Pulmonary artery endothelial cell (primary cell): ENCODE measurements around the gene UFC1. TPM values are rescaled to one million over a fixed set of nuclear protein-coding genes. Genes with fewer than 3 reads are reported as not detected.

Source experiments
- DNase-seq: peaks from one replicate; pipeline ENCODE4 v3.0.0-alpha.2; 2011; ENCODE audit warnings: low read depth, low spot score
- total RNA-seq: library from RNA; depleted of rRNA; stranded (reverse); fragments of >200 nt; gene quantifications from 2 replicates; pipeline ENCODE4 v1.2.3, GENCODE V29; 2014

Gene UFC1
- total RNA-seq, 1 donor from 2014 or later, result 124 TPM

GRCh38 chr1:161168906-161169305 lies 15.1 kb downstream of the UFC1 start:
- no peak for DNase-seq

- DNase-seq, result no peak
Measured at GRCh38 chr1:161171191-161171590, 17.4 kb downstream of the UFC1 start.

GRCh38 chr1:161171696-161172095 lies 17.9 kb downstream of the UFC1 start:
- DNase-seq, result no peak

- no peak for DNase-seq
Measured at GRCh38 chr1:161172349-161172748, 18.6 kb downstream of the UFC1 start.

- DNase-seq, result no peak
Measured at GRCh38 chr1:161172776-161173376, 19.1 kb downstream of the UFC1 start.

- no peak for DNase-seq
Measured at GRCh38 chr1:161173711-161174110, 19.9 kb downstream of the UFC1 start.

GRCh38 chr1:161174911-161175310 lies 21.1 kb downstream of the UFC1 start:
- no peak for DNase-seq

- no peak for DNase-seq
Measured at GRCh38 chr1:161175771-161176453, 22.1 kb downstream of the UFC1 start.

GRCh38 chr1:161176468-161177111 lies 22.8 kb downstream of the UFC1 start:
- no peak for DNase-seq

- no peak for DNase-seq
Measured at GRCh38 chr1:161177112-161177935, 23.5 kb downstream of the UFC1 start, which contains the start of gene B4GALT3. TSS of gene B4GALT3 (minus strand) at chr1:161177507. CDS start at chr1:161176060, 1,447 bp downstream.

GRCh38 chr1:161177936-161178244 lies 24.1 kb downstream of the UFC1 start:
- DNase-seq, result no peak

GRCh38 chr1:161179698-161180097 lies 25.9 kb downstream of the UFC1 start:
- DNase-seq, result no peak

GRCh38 chr1:161180639-161181038 lies 26.9 kb downstream of the UFC1 start:
- no peak for DNase-seq

GRCh38 chr1:161182214-161182613 lies 28.4 kb downstream of the UFC1 start:
- no peak for DNase-seq

- DNase-seq, result peak; percentile 90
Measured at GRCh38 chr1:161185282-161185682, 31.5 kb downstream of the UFC1 start.

- DNase-seq, result no peak
Measured at GRCh38 chr1:161185732-161186311, 32.0 kb downstream of the UFC1 start.

- DNase-seq, result no peak
Measured at GRCh38 chr1:161187311-161187710, 33.5 kb downstream of the UFC1 start.

- DNase-seq, result no peak
Measured at GRCh38 chr1:161188381-161188780, 34.6 kb downstream of the UFC1 start.

- DNase-seq, result no peak
Measured at GRCh38 chr1:161189036-161189435, 35.3 kb downstream of the UFC1 start.

- DNase-seq, result no peak
Measured at GRCh38 chr1:161190962-161191521, 37.3 kb downstream of the UFC1 start.

GRCh38 chr1:161191971-161192370 lies 38.2 kb downstream of the UFC1 start:
- DNase-seq, result no peak
